ENCODE measurements around the gene KHSRP.

- TF ChIP-seq CTCF (IDR thresholded peaks at IDR 0.05) (no peak), POLR2A (IDR thresholded peaks at IDR 0.05) (no peak)
These were observed 42.1 kb upstream of the KHSRP start for GRCh38 chr19:6466526-6467248.

Data from ovary (tissue), 3 donors.